H1 (cell line): ENCODE measurements around the gene EEF1AKMT3. TPM values are rescaled to one million over a fixed set of nuclear protein-coding genes. Genes with fewer than 3 reads are reported as not detected.

Experiments used
- CTCF ChIA-PET: fragments of 300-600 bp; sonication (Branson Sonifier 250); formaldehyde crosslinking; loops from one replicate; lab custom pipeline; 2021; ENCODE audit not compliant: partially characterized antibody; lab: Charles Lee
- POLR2A ChIA-PET: fragments of 300-600 bp; sonication (Branson Sonifier 250); formaldehyde crosslinking; loops from one replicate; lab custom pipeline; 2021; ENCODE audit warnings: inconsistent platforms; ENCODE audit not compliant: partially characterized antibody; lab: Charles Lee
- DNase-seq, 2 experiments: peaks; one replicate each; pipeline versions ENCODE4 v3.0.0 to v3.0.0-alpha.2; 2010 to 2022; ENCODE audit warnings: low spot score in 2 of 2, low read depth in 1 of 2, mixed read lengths in 1 of 2
- FAIRE-seq: peaks from 2 replicates; lab custom pipeline; 2011; peaks lifted over from hg19 to GRCh38; lab: Jason Lieb, UNC
- H2AFZ ChIP-seq: 2 replicates; pipeline ENCODE4 v1.8.1; 2012; ENCODE audit warnings: low read length, inconsistent platforms
- H2AK5ac ChIP-seq: 2 replicates; pipeline ENCODE4 v1.6.1; 2013; ENCODE audit warnings: low read depth, low read length
- H2BK120ac ChIP-seq: replicated peaks from 2 replicates; pipeline ENCODE3; 2013; ENCODE audit warnings: low read depth, low read length, inconsistent platforms
- H2BK12ac ChIP-seq: 2 replicates; pipeline ENCODE4 v1.6.1; 2013; ENCODE audit warnings: low read depth, low read length
- H2BK15ac ChIP-seq: 2 replicates; pipeline ENCODE4 v1.6.1; 2013; ENCODE audit warnings: low read length
- H2BK20ac ChIP-seq: 2 replicates; pipeline ENCODE4 v1.6.1; 2013; ENCODE audit warnings: low read length
- H2BK5ac ChIP-seq: 2 replicates; pipeline ENCODE4 v1.6.1; 2013; ENCODE audit warnings: low read depth, low read length
- H3K14ac ChIP-seq: 2 replicates; pipeline ENCODE4 v1.6.1; 2013; ENCODE audit warnings: inconsistent platforms; ENCODE audit not compliant: insufficient read length
- H3K18ac ChIP-seq: 2 replicates; pipeline ENCODE4 v1.6.1; 2013; ENCODE audit warnings: low read length; ENCODE audit errors: extremely low read depth
- H3K23ac ChIP-seq: 2 replicates; pipeline ENCODE4 v1.6.1; 2013; ENCODE audit warnings: inconsistent platforms; ENCODE audit not compliant: insufficient read length
- H3K23me2 ChIP-seq: 2 replicates; pipeline ENCODE4 v1.6.1; 2013; ENCODE audit warnings: low read depth, low read length
- H3K27ac ChIP-seq: 2 replicates; pipeline ENCODE4 v1.6.1; 2011; ENCODE audit warnings: low read depth, low read length, inconsistent platforms
- H3K27me3 ChIP-seq, 4 experiments: replicated peaks in 1 of 4; 1 replicate in 1 of 4; 2 replicates in 3 of 4; pipeline versions ENCODE4 v1.6.1 to v1.8.1; 2011 to 2013; ENCODE audit warnings: low read length in 3 of 4, mild to moderate bottlenecking in 3 of 4, inconsistent platforms in 2 of 4, mixed read lengths in 2 of 4, moderate library complexity in 1 of 4; ENCODE audit not compliant: control insufficient read depth in 3 of 4, insufficient read depth in 3 of 4; ENCODE audit errors: extremely low read depth in 1 of 4
- H3K36me3 ChIP-seq, 4 experiments: 2 replicates each; pipeline versions ENCODE4 v1.6.1 to v1.8.1; 2011 to 2013; ENCODE audit warnings: mild to moderate bottlenecking in 4 of 4, low read length in 3 of 4, moderate library complexity in 2 of 4, control low read depth in 1 of 4, inconsistent platforms in 1 of 4; ENCODE audit not compliant: insufficient read depth in 4 of 4, control insufficient read depth in 2 of 4
- H3K4ac ChIP-seq: replicated peaks from 2 replicates; pipeline ENCODE3; 2013; ENCODE audit warnings: low read length, low read depth, mixed read lengths, inconsistent platforms; ENCODE audit not compliant: insufficient read length
- H3K4me1 ChIP-seq, 4 experiments: replicated peaks in 1 of 4; 1 replicate in 1 of 4; 2 replicates in 3 of 4; pipeline versions ENCODE4 v1.6.1 to v1.8.1; 2011 to 2013; ENCODE audit warnings: low read length in 3 of 4, inconsistent platforms in 2 of 4, mixed read lengths in 1 of 4; ENCODE audit not compliant: insufficient read depth in 4 of 4, control insufficient read depth in 3 of 4
- H3K4me2 ChIP-seq, 2 experiments: 2 replicates each; pipeline versions ENCODE4 v1.6.1 to v1.8.1; 2011 to 2013; ENCODE audit warnings: low read depth in 2 of 2, low read length in 2 of 2, control low read depth in 1 of 2, inconsistent platforms in 1 of 2, mild to moderate bottlenecking in 1 of 2; ENCODE audit not compliant: insufficient read depth in 1 of 2
- H3K4me3 ChIP-seq, 4 experiments: fragments of 200-600, 300-600 bp in 1 of 4; sonication (generic), shearing (Covaris generic), sonication (Bioruptor Twin) in 1 of 4; 2 replicates each; pipeline versions ENCODE4 v1.5.1 to v1.8.1; 2011 to 2016; ENCODE audit warnings: low read length in 4 of 4, low read depth in 3 of 4, control low read depth in 2 of 4, inconsistent platforms in 2 of 4, mild to moderate bottlenecking in 2 of 4, mixed read lengths in 1 of 4, moderate library complexity in 1 of 4; ENCODE audit not compliant: insufficient read depth in 2 of 4; ENCODE audit errors: extremely low read depth in 1 of 4
- H3K56ac ChIP-seq: replicated peaks from 2 replicates; pipeline ENCODE3; 2013; ENCODE audit warnings: low read depth, mild to moderate bottlenecking, mixed read lengths, low read length, inconsistent platforms; ENCODE audit not compliant: insufficient read length
- H3K79me1 ChIP-seq: 2 replicates; pipeline ENCODE4 v1.6.1; 2013; ENCODE audit warnings: low read depth, low read length, control low read depth
- H3K79me2 ChIP-seq, 2 experiments: 2 replicates each; pipeline versions ENCODE4 v1.6.1 to v1.8.1; 2012 to 2013; ENCODE audit warnings: low read length in 2 of 2, mild to moderate bottlenecking in 2 of 2, inconsistent platforms in 1 of 2; ENCODE audit not compliant: insufficient read depth in 2 of 2, control insufficient read depth in 1 of 2
- H3K9ac ChIP-seq, 4 experiments: replicated peaks in 1 of 4; 1 replicate in 1 of 4; 2 replicates in 3 of 4; pipeline versions ENCODE4 v1.6.1 to v1.8.1; 2011 to 2013; ENCODE audit warnings: low read depth in 3 of 4, low read length in 3 of 4, control low read depth in 2 of 4, mild to moderate bottlenecking in 2 of 4, moderate library complexity in 2 of 4, inconsistent platforms in 1 of 4; ENCODE audit errors: extremely low read depth in 1 of 4
- H3K9me3 ChIP-seq, 2 experiments: 2 replicates each; pipeline versions ENCODE4 v1.6.1 to v1.8.1; 2012 to 2013; ENCODE audit warnings: mild to moderate bottlenecking in 2 of 2, moderate library complexity in 2 of 2, control low read depth in 1 of 2, inconsistent platforms in 1 of 2, low read depth in 1 of 2, low read length in 1 of 2, mixed read lengths in 1 of 2; ENCODE audit not compliant: insufficient read depth in 2 of 2
- H4K20me1 ChIP-seq, 2 experiments: replicated peaks in 1 of 2; 2 replicates each; pipeline versions ENCODE3 to v1.8.1; 2011 to 2013; ENCODE audit warnings: inconsistent platforms in 2 of 2, low read length in 2 of 2, mild to moderate bottlenecking in 1 of 2; ENCODE audit not compliant: insufficient read depth in 2 of 2, control insufficient read depth in 1 of 2
- H4K5ac ChIP-seq: 2 replicates; pipeline ENCODE4 v1.6.1; 2013; ENCODE audit warnings: low read length, low read depth, mixed read lengths, inconsistent platforms; ENCODE audit not compliant: insufficient read length
- H4K8ac ChIP-seq: 2 replicates; pipeline ENCODE4 v1.8.0; 2013; ENCODE audit warnings: mild to moderate bottlenecking, moderate library complexity, low read length, inconsistent platforms; ENCODE audit not compliant: insufficient read depth; ENCODE audit errors: extremely low read depth
- H4K91ac ChIP-seq: replicated peaks from 2 replicates; pipeline ENCODE3; 2013; ENCODE audit warnings: low read length, mixed read lengths, inconsistent platforms; ENCODE audit not compliant: insufficient read length
- POLR2AphosphoS5 ChIP-seq: IDR thresholded peaks from 2 replicates; pipeline ENCODE4 v1.6.1; 2011; ENCODE audit warnings: low read depth, low read length
- SRF ChIP-seq: IDR thresholded peaks from 2 replicates; pipeline ENCODE4 v1.6.1; 2011; ENCODE audit warnings: mild to moderate bottlenecking, low read depth, low read length, moderate library complexity
- WGBS, 2 experiments: shearing (Covaris generic) in 1 of 2; methylation state at CpG; one replicate each; pipeline versions ENCODE4 v1.1.6 to v1.1.7; 2013 to 2015; ENCODE audit warnings: low lambda C conversion rate in 2 of 2, mixed read lengths in 2 of 2, inconsistent platforms in 1 of 2, low coverage in 1 of 2, missing lambda C conversion rate in 1 of 2; ENCODE audit not compliant: insufficient replicate concordance in 2 of 2, insufficient coverage in 1 of 2, insufficient read length in 1 of 2; ENCODE audit errors: extremely low coverage in 1 of 2, missing lambda C conversion rate in 1 of 2; 5-methylcytosine and 5-hydroxymethylcytosine counted together
- polyA plus RNA-seq, 7 experiments: library from polyadenylated mRNA; depleted of rRNA in 3 of 7; stranded (reverse) in 5 of 7; unstranded in 2 of 7; fragments of >200 nt in 5 of 7; fragments of 200-250 nt in 2 of 7; gene quantifications; 1 replicate in 5 of 7; 2 replicates in 1 of 7; 4 replicates in 1 of 7; pipeline versions ENCODE4 v1.2.1 to v1.2.3, GENCODE V29; 2011 to 2013; ENCODE audit warnings: missing spikeins in 2 of 7, mixed read lengths in 2 of 7
- total RNA-seq: library from RNA; stranded (reverse); fragmentation: NEBNext Ultra II Directional; extraction: Animal tissue kit (Norgen Biotek cat#: 25700); gene quantifications from 2 replicates; pipeline ENCODE4 v1.2.1, GENCODE V29; 2021

The EEF1AKMT3 gene
- total and polyA plus RNA-seq, 2 of the 8 experiments (the other 6 are each of a cell fraction or from before 2014, with no cell fraction given): 3.1 to 4.4 TPM

GRCh38 chr12:57826966-57827365, 54.6 kb downstream of the EEF1AKMT3 start:
- Histone ChIP-seq H3K36me3 (peaks cover 27 to 74% (median 64%) of the 10 kb centered on the region in 4 experiments), H2BK12ac (no peak overlapping the region), H3K4me1 (peaks cover 0 to 5% (median 1%) of the 10 kb centered on the region in 4 experiments; a peak in 1 of 7 replicates), H4K20me1 (peaks cover 19 to 26% of the 10 kb centered on the region in 2 experiments), H4K91ac (no peak overlapping the region), H3K27me3 (no peaks in the 10 kb centered on the region), H3K23me2 (no peaks in the 10 kb centered on the region), H4K5ac (no peak overlapping the region), H4K8ac (no peak overlapping the region), H3K18ac (no peak overlapping the region), H3K27ac (no peak overlapping the region), H3K4ac (no peak overlapping the region), H3K4me3 (no peak overlapping the region), H3K23ac (no peak overlapping the region), H3K14ac (no peak overlapping the region), H3K4me2 (no peak overlapping the region), H3K56ac (no peak overlapping the region), H3K9me3 (no peaks in the 10 kb centered on the region), H2BK20ac (no peak overlapping the region), H3K79me2 (peaks cover 0 to 25% of the 10 kb centered on the region in 2 experiments; a peak in 3 of 4 replicates), H3K79me1 (no peaks in the 10 kb centered on the region), H2AFZ (no peak overlapping the region), H2BK5ac (no peak overlapping the region), H3K9ac (no peak overlapping the region), H2BK120ac (no peak overlapping the region), H2AK5ac (no peak overlapping the region), H2BK15ac (no peak overlapping the region)
- POLR2A ChIA-PET: interaction anchor here (0.9 to 3.9 kb wide), 5 partner anchors 10 to 19 kb away, joined by 3 to 17 read pairs (median 3); no protein-coding TSS in a partner anchor
- no peak for DNase-seq
- TF ChIP-seq POLR2AphosphoS5 (0 out of 2 replicates have a peak, but pooled peaks have one; percentile 13), SRF (no peak)
- CTCF ChIA-PET: interaction anchor here (1.1 to 8.6 kb wide), 4 partner anchors 11 to 76 kb away, joined by 3 to 94 read pairs (median 14); no protein-coding TSS in a partner anchor
- 100% methylated on average over 1 of the region's 1 CpG; no CpG with 5 or more reads in 1 of the 2 experiments for WGBS, 2 experiments
- FAIRE-seq: no peak
